HUES48 (cell line): ENCODE results near the gene SNX14.

Experiments
- H3K27ac ChIP-seq: one replicate; pipeline ENCODE4 v1.7.0; 2013; ENCODE audit warnings: low read depth, low read length, inconsistent platforms
- H3K27me3 ChIP-seq: 2 replicates; pipeline ENCODE4 v1.6.1; 2013; ENCODE audit warnings: mild to moderate bottlenecking, low read length; ENCODE audit not compliant: control insufficient read depth, insufficient read depth
- H3K36me3 ChIP-seq: 2 replicates; pipeline ENCODE4 v1.6.1; 2013; ENCODE audit warnings: low read length; ENCODE audit not compliant: control insufficient read depth, insufficient read depth
- H3K4me1 ChIP-seq: 2 replicates; pipeline ENCODE4 v1.6.1; 2013; ENCODE audit warnings: mild to moderate bottlenecking, low read length; ENCODE audit not compliant: control insufficient read depth, insufficient read depth
- H3K4me3 ChIP-seq: 2 replicates; pipeline ENCODE4 v1.5.1; 2013; ENCODE audit warnings: mild to moderate bottlenecking, low read depth, low read length
- H3K9ac ChIP-seq: 2 replicates; pipeline ENCODE4 v1.6.1; 2013; ENCODE audit warnings: mild to moderate bottlenecking, low read depth, low read length, moderate library complexity
- H3K9me3 ChIP-seq: 2 replicates; pipeline ENCODE4 v1.6.1; 2013; ENCODE audit warnings: low read length; ENCODE audit not compliant: control insufficient read depth, insufficient read depth

SNX14 gene

DNA sequence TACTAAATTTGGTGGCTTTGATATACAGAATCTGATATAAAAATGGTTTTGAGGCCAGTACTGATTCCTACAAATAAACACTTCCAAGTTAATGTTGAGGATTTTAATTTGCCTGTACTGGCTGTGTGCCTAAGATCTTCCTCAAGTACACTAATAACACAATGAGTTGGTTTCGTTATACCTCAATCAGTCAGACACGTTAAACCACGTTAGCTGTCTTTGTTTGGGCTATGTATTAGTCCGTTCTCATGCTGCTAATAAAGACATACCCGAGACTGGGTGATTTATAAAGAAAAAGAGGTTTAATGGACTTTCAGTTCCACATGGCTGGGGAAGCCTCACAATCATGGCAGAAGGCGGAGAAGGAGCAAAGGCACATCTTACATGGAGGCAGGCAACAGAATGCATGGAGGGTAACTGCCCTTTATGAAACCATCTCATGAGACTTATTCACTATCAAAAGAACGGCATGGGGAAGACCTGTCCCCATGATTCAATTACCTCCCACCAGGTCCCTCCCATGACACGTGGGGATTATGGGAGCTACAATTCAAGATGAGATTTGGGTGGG, 97.6 kb downstream of the SNX14 start:
- Histone ChIP-seq H3K4me3 (no peak overlapping the region), H3K9ac (no peak overlapping the region), H3K4me1 (no peaks in the 10 kb centered on the region), H3K9me3 (no peaks in the 10 kb centered on the region), H3K27ac (no peak overlapping the region), H3K36me3 (no peaks in the 10 kb centered on the region), H3K27me3 (no peaks in the 10 kb centered on the region)

DNA sequence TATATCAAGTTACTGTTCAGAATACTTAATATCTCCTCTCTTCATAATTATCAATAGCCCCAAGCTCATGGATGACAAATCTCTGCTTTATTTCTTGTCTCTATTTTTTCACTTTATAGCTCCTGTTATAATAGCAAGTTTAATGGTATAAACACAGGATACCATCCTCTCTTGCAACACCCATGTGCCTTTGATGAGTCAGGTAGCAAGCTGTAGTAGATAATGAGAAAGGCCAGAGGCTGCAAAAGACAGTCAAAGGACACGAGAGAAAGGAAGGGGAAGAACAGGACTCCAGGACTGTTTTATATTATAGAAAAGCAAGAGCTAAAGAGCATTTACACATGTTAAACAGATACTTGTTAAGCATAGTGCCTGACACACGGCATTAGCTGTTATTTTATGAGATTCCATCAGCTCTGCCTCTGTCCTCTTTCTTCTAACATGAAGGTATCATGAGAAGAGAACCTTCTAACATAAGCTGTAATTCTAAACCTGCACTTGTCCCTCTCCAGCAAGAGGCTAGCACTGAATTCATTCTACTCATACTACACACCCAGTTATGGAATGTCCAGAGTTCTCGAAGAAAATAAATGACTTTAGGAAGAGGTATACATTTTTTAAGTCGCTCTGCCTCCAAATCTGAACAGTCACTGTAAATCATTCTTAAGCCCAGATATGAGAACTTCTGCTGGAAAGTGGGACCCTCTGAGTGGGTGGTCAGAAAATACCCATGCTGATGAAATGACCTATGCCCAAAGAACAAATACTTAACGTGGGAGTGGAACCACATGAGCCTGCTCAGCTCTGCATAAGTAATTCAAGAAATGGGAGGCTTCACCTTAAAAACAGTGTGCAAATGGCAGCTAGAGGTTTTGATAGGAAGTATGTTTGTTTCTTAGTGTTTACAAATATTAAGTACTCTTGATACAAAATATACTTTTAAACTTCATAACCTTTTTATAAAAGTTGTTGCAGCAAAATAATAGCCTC, 98.8 kb downstream of the SNX14 start:
- Histone ChIP-seq H3K9me3 (no peaks in the 10 kb centered on the region), H3K27me3 (no peaks in the 10 kb centered on the region), H3K4me1 (no peaks in the 10 kb centered on the region), H3K4me3 (no peak overlapping the region), H3K36me3 (no peaks in the 10 kb centered on the region), H3K9ac (no peak overlapping the region), H3K27ac (no peak overlapping the region)

DNA sequence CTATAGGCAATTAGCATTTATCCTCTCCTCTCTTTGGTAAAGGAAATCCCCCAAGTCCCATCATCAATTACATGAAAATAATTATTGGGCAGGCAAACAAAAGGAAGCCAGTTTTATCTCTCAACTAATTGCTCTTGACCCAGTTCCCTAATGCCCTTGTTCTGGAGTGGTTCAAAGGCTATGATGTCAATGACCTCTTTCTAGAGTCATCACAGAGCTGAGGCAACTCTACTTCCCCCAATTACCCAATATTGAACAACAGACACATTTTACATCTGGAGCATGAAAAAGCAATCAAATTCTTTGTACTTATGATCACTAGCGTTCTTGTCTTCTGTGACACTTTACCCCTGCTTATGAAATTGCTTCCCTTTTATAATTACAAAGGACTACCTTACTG, 100.3 kb downstream of the SNX14 start:
- Histone ChIP-seq H3K27me3 (no peaks in the 10 kb centered on the region), H3K9me3 (no peaks in the 10 kb centered on the region), H3K9ac (no peak overlapping the region), H3K4me3 (no peak overlapping the region), H3K4me1 (no peaks in the 10 kb centered on the region), H3K36me3 (no peaks in the 10 kb centered on the region), H3K27ac (no peak overlapping the region)

DNA sequence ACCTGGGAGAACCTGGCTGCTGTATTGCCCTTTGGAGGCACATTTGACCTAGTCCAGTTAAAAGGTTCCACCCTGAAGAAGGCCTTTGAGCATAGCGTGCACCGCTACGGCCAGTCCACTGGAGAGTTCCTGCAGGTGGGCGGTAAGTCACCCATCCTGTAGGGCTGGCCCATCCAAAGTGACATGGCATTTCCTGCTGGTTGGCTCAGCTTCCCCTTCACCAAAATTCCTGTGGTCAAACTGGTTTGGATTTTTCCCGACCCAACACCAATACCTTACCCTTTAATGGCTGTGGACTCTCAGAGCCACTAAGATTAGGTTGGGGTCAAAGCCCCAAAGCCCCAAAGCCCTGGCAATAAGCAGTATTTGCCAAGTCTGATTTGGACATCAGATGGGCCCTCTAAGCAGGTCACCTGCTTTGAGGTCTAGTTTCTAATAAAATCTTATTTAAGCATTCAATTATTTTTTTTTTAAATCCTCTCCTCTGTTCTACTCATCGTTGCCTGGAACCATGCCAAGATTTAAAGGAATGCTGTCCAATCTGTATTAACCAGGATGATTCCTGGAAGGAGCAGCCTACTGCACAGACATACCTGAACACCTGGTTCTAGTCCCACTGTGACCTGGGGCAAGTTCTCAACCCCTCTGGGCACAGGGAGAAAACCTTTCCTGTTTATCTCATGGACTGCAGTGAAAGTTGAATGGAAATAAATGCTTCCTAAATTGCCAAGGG, 103.0 kb downstream of the SNX14 start:
- H3K9ac ChIP-seq: no peak overlapping the region
- no peaks in the 10 kb centered on the region for H3K27me3 ChIP-seq
- no peaks in the 10 kb centered on the region for H3K36me3 ChIP-seq
- H3K4me3 ChIP-seq: no peak overlapping the region
- no peaks in the 10 kb centered on the region for H3K9me3 ChIP-seq
- H3K4me1 ChIP-seq: no peaks in the 10 kb centered on the region
- H3K27ac ChIP-seq: no peak overlapping the region

DNA sequence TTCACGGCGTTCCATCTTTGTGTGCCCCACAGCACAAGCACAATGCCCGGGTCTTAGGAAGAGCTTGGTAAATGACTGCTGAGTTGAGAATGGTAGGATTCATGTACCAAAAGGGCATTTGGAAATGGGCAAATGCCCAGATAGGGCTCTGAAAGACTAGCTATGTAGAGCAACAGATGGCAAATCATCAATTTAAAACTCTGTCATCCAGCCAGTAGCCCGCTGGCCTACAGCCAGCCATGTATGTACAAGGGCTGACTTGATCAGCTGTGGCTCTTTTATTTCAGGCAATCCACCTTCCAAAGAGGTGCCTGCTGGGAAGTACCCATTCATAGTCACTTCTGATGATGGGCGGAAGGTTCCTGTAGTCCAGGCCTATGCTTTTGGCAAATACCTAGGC, 108.7 kb downstream of the SNX14 start:
- no peaks in the 10 kb centered on the region for H3K9me3 ChIP-seq

DNA sequence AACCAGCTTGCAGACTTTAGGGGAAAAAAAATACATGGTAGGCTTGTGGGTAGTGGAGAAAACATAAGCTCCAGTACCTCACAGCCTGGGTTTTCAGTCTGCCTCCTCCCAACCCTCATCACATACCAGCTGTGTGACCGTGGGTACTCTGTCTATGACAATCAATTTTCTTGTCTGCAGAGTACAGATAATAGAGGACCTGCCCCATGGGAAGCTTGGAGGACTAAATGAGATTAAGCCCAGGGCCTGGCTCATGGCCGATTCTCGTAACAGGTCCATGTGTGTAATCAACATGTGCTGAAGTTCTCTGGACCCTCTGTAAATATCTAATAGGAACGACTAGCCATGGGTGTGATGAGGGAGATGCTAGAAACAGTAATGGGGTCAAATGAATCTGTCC, 109.8 kb downstream of the SNX14 start:
- Histone ChIP-seq H3K4me1 (no peaks in the 10 kb centered on the region), H3K27me3 (no peaks in the 10 kb centered on the region), H3K36me3 (no peaks in the 10 kb centered on the region), H3K9me3 (no peaks in the 10 kb centered on the region), H3K9ac (no peak overlapping the region), H3K27ac (no peak overlapping the region), H3K4me3 (no peak overlapping the region)

More for the DNA sequence above, 108.7 kb downstream of the SNX14 start:
- Histone ChIP-seq H3K36me3 (no peaks in the 10 kb centered on the region), H3K4me1 (no peaks in the 10 kb centered on the region), H3K27ac (no peak overlapping the region), H3K9ac (no peak overlapping the region), H3K4me3 (no peak overlapping the region), H3K27me3 (no peaks in the 10 kb centered on the region)

DNA sequence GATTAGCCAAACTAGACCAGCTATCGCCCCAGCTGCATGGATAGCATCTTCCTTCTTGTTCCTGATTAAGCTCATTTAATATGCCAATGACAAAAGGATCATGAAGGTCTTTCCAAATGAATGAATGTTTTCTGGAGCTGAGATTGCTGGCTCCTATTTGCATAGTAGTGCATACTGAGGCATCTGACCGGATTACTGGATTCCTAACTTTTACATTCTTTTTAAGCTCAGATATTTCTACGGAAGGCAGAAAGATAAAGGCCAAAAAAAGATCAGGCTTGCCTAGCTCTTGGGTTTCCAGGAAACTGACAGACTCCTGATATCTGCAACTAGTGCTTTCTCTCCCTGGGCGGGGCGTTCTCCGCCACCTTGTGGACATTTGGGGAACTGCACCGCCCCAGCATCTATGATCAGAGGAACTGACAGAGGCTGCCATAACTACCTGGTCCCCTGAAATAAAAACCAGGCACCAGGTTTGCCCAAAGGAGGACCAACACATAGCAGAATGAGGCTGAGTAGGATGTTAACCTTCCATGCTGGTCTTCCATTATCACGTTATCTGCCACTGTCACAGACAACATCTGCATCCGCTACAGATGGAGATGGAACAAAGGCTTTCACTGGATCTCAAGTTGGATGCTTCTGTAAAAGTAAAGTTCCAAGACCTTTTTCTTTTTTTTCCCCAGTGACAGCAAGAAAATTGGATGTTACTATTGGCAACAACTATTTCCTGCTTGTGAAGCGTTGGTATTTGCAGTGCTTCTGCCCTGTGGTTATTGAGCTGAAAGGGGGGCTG, 110.6 kb downstream of the SNX14 start:
- Histone ChIP-seq H3K36me3 (no peaks in the 10 kb centered on the region), H3K27me3 (no peaks in the 10 kb centered on the region)

DNA sequence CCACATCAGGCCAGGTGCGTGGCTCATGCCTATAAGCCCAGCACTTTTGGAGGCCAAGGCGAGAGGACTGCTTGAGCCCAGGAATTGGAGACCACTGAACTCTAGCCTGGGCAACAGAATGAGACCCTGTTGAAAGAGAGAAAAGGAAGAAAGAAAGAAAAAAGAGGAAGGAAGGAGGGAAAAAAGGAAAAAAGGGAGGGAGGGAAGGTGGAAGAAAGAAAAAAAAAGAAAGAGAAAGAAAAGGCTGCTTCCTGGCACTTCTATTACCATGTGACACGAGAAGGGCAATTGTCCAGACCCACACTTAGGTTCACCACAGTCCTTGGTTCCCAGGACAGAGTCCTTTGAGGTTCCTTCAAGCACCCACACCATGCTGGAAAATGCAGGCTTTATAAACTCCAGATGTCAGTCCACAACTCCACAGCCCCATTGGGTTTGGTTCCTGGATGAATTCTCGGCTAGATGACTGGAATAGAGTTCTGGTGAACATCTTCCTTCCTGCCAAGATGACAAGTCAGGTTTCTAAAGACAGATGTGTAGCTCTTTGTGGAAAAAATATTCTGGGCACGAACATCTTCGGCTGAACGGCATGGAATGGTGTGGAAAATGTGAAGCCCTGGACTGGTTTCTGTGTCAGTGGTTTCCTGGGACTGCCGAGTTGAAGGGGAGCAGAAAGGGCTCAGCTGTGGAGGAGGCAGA, 111.3 kb downstream of the SNX14 start:
- Histone ChIP-seq H3K4me3 (no peak overlapping the region), H3K4me1 (no peaks in the 10 kb centered on the region), H3K36me3 (no peaks in the 10 kb centered on the region), H3K9me3 (no peaks in the 10 kb centered on the region), H3K9ac (no peak overlapping the region), H3K27me3 (no peaks in the 10 kb centered on the region), H3K27ac (no peak overlapping the region)

More for the DNA sequence above, 110.6 kb downstream of the SNX14 start:
- H3K9me3 ChIP-seq: no peaks in the 10 kb centered on the region
- no peak overlapping the region for H3K9ac ChIP-seq
- H3K4me3 ChIP-seq: no peak overlapping the region
- H3K4me1 ChIP-seq: no peaks in the 10 kb centered on the region
- H3K27ac ChIP-seq: no peak overlapping the region

DNA sequence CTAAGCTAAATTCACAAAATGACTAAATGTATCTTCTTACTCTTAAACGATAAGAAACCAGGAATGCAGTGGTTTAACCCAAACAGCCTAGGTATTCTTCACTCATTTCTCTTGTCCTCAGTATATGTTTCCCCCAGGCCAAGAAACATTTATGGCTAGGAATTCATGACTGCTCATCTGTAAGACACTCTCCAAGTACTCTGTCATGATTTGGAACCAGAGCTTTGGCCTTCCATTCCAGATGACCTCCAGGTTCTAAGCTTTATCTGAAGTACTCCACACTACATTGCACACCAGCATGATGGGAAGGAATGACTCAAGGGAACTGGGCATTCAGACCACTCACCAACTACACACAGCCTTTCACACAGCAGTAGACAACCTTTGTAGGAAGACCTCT, 114.5 kb downstream of the SNX14 start:
- Histone ChIP-seq H3K9me3 (0 out of 2 replicates have a peak, but pooled peaks cover 3% of the 10 kb centered on the region), H3K36me3 (no peaks in the 10 kb centered on the region), H3K4me1 (0 out of 2 replicates have a peak, but pooled peaks cover 4% of the 10 kb centered on the region), H3K9ac (no peak overlapping the region), H3K27me3 (no peaks in the 10 kb centered on the region), H3K4me3 (no peak overlapping the region), H3K27ac (no peak overlapping the region)

DNA sequence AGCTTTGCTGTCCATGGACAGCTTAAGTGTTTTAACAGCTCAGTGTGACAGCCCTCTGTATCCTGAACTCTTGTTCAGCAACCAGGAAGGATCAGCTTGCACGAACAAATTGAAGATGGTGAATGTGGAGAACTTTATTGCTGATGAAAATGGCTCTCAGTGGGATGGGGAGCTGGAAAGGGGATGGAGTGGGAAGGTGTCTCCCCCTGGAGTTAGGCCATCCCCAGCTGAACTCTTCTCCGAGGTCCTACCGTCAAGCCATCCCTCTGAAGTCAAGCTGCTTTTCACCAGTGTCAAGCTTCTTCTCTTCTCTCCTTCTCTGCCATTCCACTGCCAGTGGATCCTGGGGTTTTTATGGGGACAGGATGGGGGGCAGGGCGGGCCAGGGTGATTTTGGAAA, 117.1 kb downstream of the SNX14 start:
- Histone ChIP-seq H3K9me3 (0 out of 2 replicates have a peak, but pooled peaks cover 3% of the 10 kb centered on the region), H3K4me3 (no peak overlapping the region), H3K27ac (no peak overlapping the region), H3K36me3 (no peaks in the 10 kb centered on the region), H3K9ac (no peak overlapping the region), H3K4me1 (0 out of 2 replicates have a peak, but pooled peaks cover 4% of the 10 kb centered on the region), H3K27me3 (no peaks in the 10 kb centered on the region)
